A549 (cell line): Measurements from ENCODE around the gene SNX10. TPM values are rescaled to one million over a fixed set of nuclear protein-coding genes. Genes with fewer than 3 reads are reported as not detected.

Experiments used
- ATAC-seq, 2 experiments: fragments of 200-7000 bp in 1 of 2; fragments of >200 bp in 1 of 2; cut with Nextera tagmentation in 1 of 2; cut with Tn5 transposase in 1 of 2; 3 replicates each; pipeline versions ENCODE4 v1.8.0 to v1.9.1; 2018 to 2020; ENCODE audit warnings: mild to moderate bottlenecking in 1 of 2, moderate library complexity in 1 of 2
- CTCF ChIA-PET: fragments of 300-600 bp; sonication (Branson Sonifier 250); formaldehyde crosslinking; extraction: SDS; loops from one replicate; lab custom pipeline; 2021; ENCODE audit warnings: antibody characterized with exemption, inconsistent platforms; lab: Yijun Ruan, JAX
- POLR2A ChIA-PET: fragments of 350-600 bp; formaldehyde crosslinking; extraction: SDS; loops from one replicate; lab custom pipeline; 2021; ENCODE audit warnings: antibody characterized with exemption, inconsistent platforms; lab: Yijun Ruan, JAX
- DNase-seq, 2 experiments: peaks; one replicate each; pipeline versions ENCODE4 v3.0.0 to v3.0.0-alpha.2; 2011 to 2016; ENCODE audit warnings: low read depth in 1 of 2, low spot score in 1 of 2
- FAIRE-seq: peaks from 2 replicates; lab custom pipeline; 2011; peaks lifted over from hg19 to GRCh38; lab: Jason Lieb, UNC
- H3K27ac ChIP-seq, 2 experiments: fragments of >200 bp; sonication (Bioruptor Twin); formaldehyde crosslinking; 3 replicates each; pipeline ENCODE4 v1.5.1; 2016 to 2017
- H3K4me1 ChIP-seq: fragments of >200 bp; sonication (Bioruptor Twin); formaldehyde crosslinking; 3 replicates; pipeline ENCODE4 v1.6.1; 2016
- H3K4me2 ChIP-seq: fragments of >200 bp; sonication (Bioruptor Twin); formaldehyde crosslinking; 3 replicates; pipeline ENCODE4 v1.6.1; 2016
- H3K4me3 ChIP-seq: fragments of >200 bp; sonication (Bioruptor Twin); formaldehyde crosslinking; 3 replicates; pipeline ENCODE4 v1.5.1; 2016
- H3K9me3 ChIP-seq: fragments of >200 bp; sonication (Bioruptor Twin); formaldehyde crosslinking; 3 replicates; pipeline ENCODE4 v1.6.1; 2016
- CBX8 ChIP-seq: fragments of 200-600 bp; sonication (generic); IDR thresholded peaks from 2 replicates; pipeline ENCODE4 v1.6.1; 2016
- CEBPB ChIP-seq, 2 experiments: fragments of >200 bp in 1 of 2; sonication (Bioruptor Twin) in 1 of 2; formaldehyde crosslinking in 1 of 2; IDR thresholded peaks; 2 replicates each; pipeline ENCODE4 v1.6.1; 2012 to 2016
- CHD4 ChIP-seq: fragments of 200-600 bp; sonication (generic); IDR thresholded peaks from 2 replicates; pipeline ENCODE4 v1.6.1; 2016; ENCODE audit warnings: antibody characterized with exemption, mild to moderate bottlenecking, borderline replicate concordance
- EHF ChIP-seq: fragments of 250-450 bp; sonication (Bioruptor Pico); IDR thresholded peaks from 2 replicates; pipeline ENCODE4 v1.5.0; 2020; ENCODE audit warnings: mild to moderate bottlenecking
- EP300 ChIP-seq, 2 experiments: fragments of >200 bp; sonication (Bioruptor Twin); formaldehyde crosslinking; IDR thresholded peaks; 2 replicates in 1 of 2; 3 replicates in 1 of 2; pipeline ENCODE4 v1.6.1; 2016 to 2017
- FOSB ChIP-seq: fragments of 250-450 bp; sonication (Bioruptor Pico); IDR thresholded peaks from 2 replicates; pipeline ENCODE4 v1.5.0; 2020; ENCODE audit warnings: mild to moderate bottlenecking, moderate library complexity
- FOSL2 ChIP-seq, 2 experiments: fragments of 450-650 bp in 1 of 2; fragments of >200 bp in 1 of 2; sonication (Bioruptor Twin) in 1 of 2; formaldehyde crosslinking; IDR thresholded peaks; 2 replicates each; pipeline versions ENCODE4 v1.5.0 to v1.6.1; 2016 to 2020; ENCODE audit warnings: mild to moderate bottlenecking in 1 of 2, moderate library complexity in 1 of 2
- GATA3 ChIP-seq: IDR thresholded peaks from 2 replicates; pipeline ENCODE4 v1.6.1; 2012; ENCODE audit warnings: borderline replicate concordance
- HEYL ChIP-seq: fragments of 250-450 bp; sonication (Bioruptor Pico); IDR thresholded peaks from 2 replicates; pipeline ENCODE4 v1.8.0; 2021; ENCODE audit warnings: mild to moderate bottlenecking, moderate library complexity
- HOXA7 ChIP-seq: fragments of 250-450 bp; sonication (Bioruptor Pico); IDR thresholded peaks from 2 replicates; pipeline ENCODE4 v1.5.0; 2020; ENCODE audit warnings: mild to moderate bottlenecking, moderate library complexity
- HOXB13 ChIP-seq: fragments of 250-450 bp; sonication (Bioruptor Pico); IDR thresholded peaks from 2 replicates; pipeline ENCODE4 v1.5.0; 2020; ENCODE audit warnings: low read depth, mild to moderate bottlenecking, moderate library complexity
- KDM5A ChIP-seq: fragments of 200-600 bp; sonication (generic); IDR thresholded peaks from 2 replicates; pipeline ENCODE4 v1.6.1; 2016; ENCODE audit warnings: antibody characterized with exemption, mild to moderate bottlenecking
- NFE2L2 ChIP-seq: fragments of 150-350 bp; conservative IDR thresholded peaks from 2 replicates; pipeline ENCODE4 v1.6.1; 2014; ENCODE audit warnings: low read length
- NPAS2 ChIP-seq: fragments of 250-450 bp; sonication (Bioruptor Pico); IDR thresholded peaks from 2 replicates; pipeline ENCODE4 v1.8.0; 2022; ENCODE audit warnings: mild to moderate bottlenecking, moderate library complexity, borderline replicate concordance
- NR3C1 ChIP-seq: fragments of >200 bp; sonication (Bioruptor Twin); formaldehyde crosslinking; IDR thresholded peaks from 3 replicates; pipeline ENCODE4 v1.6.1; 2017
- PBX3 ChIP-seq: IDR thresholded peaks from 2 replicates; pipeline ENCODE4 v1.6.1; 2012
- POLR2A ChIP-seq: IDR thresholded peaks from 2 replicates; pipeline ENCODE4 v1.6.1; 2012; ENCODE audit warnings: mild to moderate bottlenecking, low read length
- POLR2AphosphoS2 ChIP-seq: conservative IDR thresholded peaks from 2 replicates; pipeline ENCODE4 v1.6.1; 2012; ENCODE audit warnings: low read length, improper control_type of control experiment, inconsistent platforms
- RAD21 ChIP-seq, 2 experiments: fragments of >200 bp in 1 of 2; sonication (Bioruptor Twin) in 1 of 2; formaldehyde crosslinking in 1 of 2; IDR thresholded peaks in 1 of 2; conservative IDR thresholded peaks in 1 of 2; 2 replicates in 1 of 2; 3 replicates in 1 of 2; pipeline ENCODE4 v1.6.1; 2012 to 2018; ENCODE audit warnings: inconsistent platforms in 1 of 2
- RARB ChIP-seq: fragments of 250-450 bp; sonication (Bioruptor Pico); IDR thresholded peaks from 2 replicates; pipeline ENCODE4 v1.8.0; 2021; ENCODE audit warnings: mild to moderate bottlenecking, moderate library complexity
- REST ChIP-seq: fragments of 200-600 bp; sonication (generic); IDR thresholded peaks from 2 replicates; pipeline ENCODE4 v1.6.1; 2016; ENCODE audit warnings: antibody characterized with exemption, mild to moderate bottlenecking, moderate library complexity
- RFX5 ChIP-seq: fragments of 450-650 bp; IDR thresholded peaks from 2 replicates; pipeline ENCODE4 v1.7.1; 2014; ENCODE audit warnings: antibody characterized with exemption, mild to moderate bottlenecking, moderate library complexity
- SMC3 ChIP-seq: fragments of >200 bp; sonication (Bioruptor Twin); formaldehyde crosslinking; IDR thresholded peaks from 3 replicates; pipeline ENCODE4 v1.6.1; 2018; ENCODE audit warnings: inconsistent platforms
- TP53 ChIP-seq: fragments of 250-450 bp; sonication (Bioruptor Pico); IDR thresholded peaks from 2 replicates; pipeline ENCODE4 v1.5.0; 2021; ENCODE audit warnings: mild to moderate bottlenecking, moderate library complexity
- USF2 ChIP-seq: fragments of 450-650 bp; IDR thresholded peaks from 2 replicates; pipeline ENCODE4 v1.6.1; 2014; ENCODE audit warnings: antibody characterized with exemption
- ZFP36 ChIP-seq: fragments of 450-650 bp; IDR thresholded peaks from 2 replicates; pipeline ENCODE4 v1.6.1; 2014; ENCODE audit warnings: borderline replicate concordance; ENCODE audit not compliant: partially characterized antibody
- WGBS: methylation state at CpG from one replicate; pipeline ENCODE4 v1.1.6; 2017; ENCODE audit errors: missing lambda C conversion rate; 5-methylcytosine and 5-hydroxymethylcytosine counted together
- polyA minus RNA-seq: library from RNA; depleted of rRNA, polyadenylated mRNA; stranded (reverse); fragments of >200 nt; gene quantifications from 2 replicates; pipeline ENCODE4 v1.2.3, GENCODE V29; 2011; rRNA and poly(A)+ RNA removed
- polyA plus RNA-seq, 4 experiments: library from polyadenylated mRNA; depleted of rRNA in 3 of 4; stranded (reverse); fragments of >200 nt; fragmentation: RNase III in 1 of 4; extraction: RNeasy Plus Mini Kit Qiagen cat#74134 plus additional on column Dnase treatment in 1 of 4; gene quantifications; 2 replicates in 3 of 4; 3 replicates in 1 of 4; pipeline ENCODE4 v1.2.3, GENCODE V29; 2011 to 2017
- TF ChIP-seq, protein P1 (sequence below): fragments of >200 bp; sonication (Bioruptor Twin); formaldehyde crosslinking; IDR thresholded peaks from 3 replicates; pipeline ENCODE4 v1.6.1; 2016
- TF ChIP-seq, protein P2 (sequence below): fragments of 250-450 bp; sonication (Bioruptor Pico); IDR thresholded peaks from 2 replicates; pipeline ENCODE4 v1.5.0; 2021; ENCODE audit warnings: mild to moderate bottlenecking, moderate library complexity, borderline replicate concordance
- TF ChIP-seq, protein P3 (sequence below): IDR thresholded peaks from 2 replicates; pipeline ENCODE4 v1.6.1; 2012

Gene SNX10, protein sequence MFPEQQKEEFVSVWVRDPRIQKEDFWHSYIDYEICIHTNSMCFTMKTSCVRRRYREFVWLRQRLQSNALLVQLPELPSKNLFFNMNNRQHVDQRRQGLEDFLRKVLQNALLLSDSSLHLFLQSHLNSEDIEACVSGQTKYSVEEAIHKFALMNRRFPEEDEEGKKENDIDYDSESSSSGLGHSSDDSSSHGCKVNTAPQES
- polyA plus RNA-seq (2011; rRNA removed) (10.1 and 12.6 TPM in 2 replicates), polyA plus RNA-seq (2017; fragmentation: RNase III; extraction: RNeasy Plus Mini Kit Qiagen cat#74134 plus additional on column Dnase treatment) (4.5 to 5.5 TPM (median 5.1 TPM) in 3 replicates), polyA minus RNA-seq (1.7 and 1.9 TPM in 2 replicates)
- polyA plus RNA-seq (2012; cell fraction: cytosol; rRNA removed), result 2.0 and 2.4 TPM in 2 replicates
- 0.54 and 0.70 TPM in 2 replicates for polyA plus RNA-seq (2012; cell fraction: nucleus; rRNA removed)

- ATAC-seq (peak; percentile 93 to 95), DNase-seq (peak; percentile 50 to 63), FAIRE-seq (no peak)
- Histone ChIP-seq H3K4me2 (peak within 1 kb of the TSS; percentile 77), H3K9me3 (no peaks in the 10 kb centered on the region), H3K27ac (peak within 1 kb of the TSS; percentile 70 to 91), H3K4me3 (peak within 1 kb of the TSS; percentile 64), H3K4me1 (0 out of 3 replicates have a peak, but pooled peaks cover 4% of the 10 kb centered on the region)
- ChIA-PET CTCF (interaction anchor here (0.8 to 1.7 kb wide), 9 partner anchors 10 to 395 kb away, joined by 3 to 7 read pairs (median 3); no protein-coding TSS in a partner anchor), POLR2A (interaction anchor here (0.5 to 1.2 kb wide), 2 partner anchors 31 to 92 kb away, joined by 3 to 4 read pairs; partner anchors contain the start of gene HNRNPA2B1)
- 6% methylated on average over 34 of the region's 74 CpGs for WGBS
- TF ChIP-seq ZFP36 (no peak), USF2 (no peak), CHD4 (no peak), EP300 (IDR thresholded peaks at IDR 0.05) (no peak), FOSL2 (IDR thresholded peaks at IDR 0.05) (no peak), FOSL2 (CRISPR knock-in tag; IDR thresholded peaks at IDR 0.05) (no peak), RAD21 (conservative IDR thresholded peaks at IDR 0.05 in 1 of 2, IDR thresholded peaks at IDR 0.05 in 1 of 2) (peak; percentile 31 to 38; a peak in 3 of 5 replicates), PBX3 (no peak), HOXA7 (CRISPR knock-in tag) (no peak), SMC3 (peak; percentile 49; the same call in 2 of the 3 replicates), CBX8 (no peak), NR3C1 (no peak), REST (no peak), KDM5A (no peak), FOSB (CRISPR knock-in tag) (no peak), CEBPB (IDR thresholded peaks at IDR 0.05) (no peak), EHF (CRISPR knock-in tag) (no peak), RFX5 (no peak), TP53 (CRISPR knock-in tag) (no peak), POLR2AphosphoS2 (no peak), NPAS2 (no peak), NFE2L2 (no peak), POLR2A (peak; percentile 39), GATA3 (no peak), HOXB13 (CRISPR knock-in tag) (no peak), RARB (no peak), HEYL (no peak)
- TF ChIP-seq, protein P1, sequence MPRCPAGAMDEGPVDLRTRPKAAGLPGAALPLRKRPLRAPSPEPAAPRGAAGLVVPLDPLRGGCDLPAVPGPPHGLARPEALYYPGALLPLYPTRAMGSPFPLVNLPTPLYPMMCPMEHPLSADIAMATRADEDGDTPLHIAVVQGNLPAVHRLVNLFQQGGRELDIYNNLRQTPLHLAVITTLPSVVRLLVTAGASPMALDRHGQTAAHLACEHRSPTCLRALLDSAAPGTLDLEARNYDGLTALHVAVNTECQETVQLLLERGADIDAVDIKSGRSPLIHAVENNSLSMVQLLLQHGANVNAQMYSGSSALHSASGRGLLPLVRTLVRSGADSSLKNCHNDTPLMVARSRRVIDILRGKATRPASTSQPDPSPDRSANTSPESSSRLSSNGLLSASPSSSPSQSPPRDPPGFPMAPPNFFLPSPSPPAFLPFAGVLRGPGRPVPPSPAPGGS, result no peak
- TF ChIP-seq, protein P2, sequence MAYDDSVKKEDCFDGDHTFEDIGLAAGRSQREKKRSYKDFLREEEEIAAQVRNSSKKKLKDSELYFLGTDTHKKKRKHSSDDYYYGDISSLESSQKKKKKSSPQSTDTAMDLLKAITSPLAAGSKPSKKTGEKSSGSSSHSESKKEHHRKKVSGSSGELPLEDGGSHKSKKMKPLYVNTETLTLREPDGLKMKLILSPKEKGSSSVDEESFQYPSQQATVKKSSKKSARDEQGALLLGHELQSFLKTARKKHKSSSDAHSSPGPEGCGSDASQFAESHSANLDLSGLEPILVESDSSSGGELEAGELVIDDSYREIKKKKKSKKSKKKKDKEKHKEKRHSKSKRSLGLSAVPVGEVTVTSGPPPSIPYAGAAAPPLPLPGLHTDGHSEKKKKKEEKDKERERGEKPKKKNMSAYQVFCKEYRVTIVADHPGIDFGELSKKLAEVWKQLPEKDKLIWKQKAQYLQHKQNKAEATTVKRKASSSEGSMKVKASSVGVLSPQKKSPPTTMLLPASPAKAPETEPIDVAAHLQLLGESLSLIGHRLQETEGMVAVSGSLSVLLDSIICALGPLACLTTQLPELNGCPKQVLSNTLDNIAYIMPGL (CRISPR knock-in tag), result no peak
- TF ChIP-seq, protein P3, sequence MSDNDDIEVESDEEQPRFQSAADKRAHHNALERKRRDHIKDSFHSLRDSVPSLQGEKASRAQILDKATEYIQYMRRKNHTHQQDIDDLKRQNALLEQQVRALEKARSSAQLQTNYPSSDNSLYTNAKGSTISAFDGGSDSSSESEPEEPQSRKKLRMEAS, result peak; percentile 47; the same call in 1 of the 2 replicates
Observed at GRCh38 chr7:26291699-26292538, at the start of gene SNX10. TSS of gene SNX10 (plus strand) at chr7:26291862. CDS start at chr7:26346443, 54,581 bp downstream.
